Astrocyte of the spinal cord (primary cell): Measurements from ENCODE around the gene ANKRD10.

Experiments used
- DNase-seq: peaks from one replicate; pipeline ENCODE4 v3.0.0; 2011; ENCODE audit warnings: low read depth, low spot score
- H3K4me3 ChIP-seq: 2 replicates; pipeline ENCODE4 v1.5.1; 2011; ENCODE audit warnings: low read depth, mild to moderate bottlenecking, low read length, moderate library complexity
- CTCF ChIP-seq: IDR thresholded peaks from 2 replicates; pipeline ENCODE4 v1.5.1; 2012; ENCODE audit warnings: low read depth, mild to moderate bottlenecking, low read length, inconsistent platforms
- in situ Hi-C: cut with HindIII; loops from 2 replicates; pipeline ENCODE4 v1.10.0; 2017; ENCODE audit warnings: low sequenced_read_pairs

The ANKRD10 gene

DNA sequence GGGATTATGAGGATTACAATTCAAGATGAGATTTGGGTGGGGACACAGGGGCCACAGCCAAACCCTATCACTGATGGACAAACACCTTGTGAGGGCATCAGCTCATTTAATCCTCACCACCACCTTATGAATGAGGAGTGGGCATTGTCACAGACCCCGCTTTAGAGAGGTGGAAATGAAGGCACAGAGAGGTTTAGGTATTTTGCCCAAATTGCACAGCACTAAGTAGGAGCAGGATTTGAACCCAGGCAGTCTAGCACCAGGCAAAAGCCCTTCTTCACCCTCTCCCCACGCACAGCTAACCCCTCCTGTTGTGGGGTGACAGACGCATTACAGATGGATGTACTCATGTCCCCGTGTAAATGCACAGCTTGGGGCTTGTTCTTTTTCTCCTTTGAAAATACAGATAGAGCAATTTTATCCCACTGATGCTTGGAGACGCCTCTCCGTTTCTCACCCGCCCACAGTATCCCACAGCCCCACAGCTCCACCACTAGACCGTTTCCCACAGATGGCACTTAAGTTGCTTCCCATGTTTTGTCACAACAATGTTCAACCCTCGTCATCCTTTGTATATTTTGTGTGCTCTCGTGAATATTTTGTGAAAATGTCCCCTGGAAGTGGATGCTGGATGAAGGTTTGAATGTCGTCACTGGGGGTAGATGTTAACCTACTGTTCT lies 48.2 kb downstream of the ANKRD10 start:
- no peak overlapping the region for H3K4me3 ChIP-seq
- DNase-seq, result no peak
- no peak for TF ChIP-seq CTCF
- in situ Hi-C loops, result no loop called here

DNA sequence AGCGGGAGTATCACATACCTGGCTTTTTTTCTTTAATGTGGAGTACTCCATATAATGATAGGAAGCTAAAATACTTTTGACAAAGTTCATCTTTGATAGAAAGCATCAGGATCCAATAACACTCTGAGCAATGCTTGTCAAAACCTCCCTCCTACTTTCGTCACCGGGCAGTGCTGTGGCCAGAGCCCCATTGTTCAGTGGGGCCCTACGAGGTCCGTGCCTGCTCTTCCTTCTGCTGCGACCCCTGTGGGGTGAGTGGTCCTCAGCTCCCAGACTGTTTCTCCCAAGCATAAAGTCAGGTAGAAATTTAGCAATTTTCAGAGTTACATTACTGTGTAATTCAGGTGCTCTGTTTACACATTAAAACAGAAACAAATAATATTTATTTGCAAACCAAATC lies 51.2 kb downstream of the ANKRD10 start:
- DNase-seq, result no peak
- in situ Hi-C loops, result no loop called here
- no peak for TF ChIP-seq CTCF
- H3K4me3 ChIP-seq, result no peak overlapping the region

DNA sequence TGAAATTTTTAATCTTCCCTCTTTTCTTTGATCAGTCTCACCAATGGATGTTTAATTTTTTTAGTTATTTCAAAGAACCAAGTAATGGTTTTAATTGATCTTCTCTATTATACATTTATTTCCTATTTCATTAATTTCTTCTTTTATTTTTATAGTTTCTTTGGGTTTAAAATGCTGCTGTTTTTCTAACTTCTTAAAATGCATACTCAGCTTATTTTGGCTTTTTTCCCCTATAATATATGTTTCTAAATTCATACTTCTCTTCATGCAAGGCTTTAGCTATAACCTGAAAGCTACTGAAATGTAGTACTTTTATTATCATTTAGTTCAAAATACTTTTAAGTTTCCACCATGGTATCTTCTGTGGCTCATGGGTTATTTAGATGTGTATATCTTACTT lies 53.9 kb downstream of the ANKRD10 start:
- TF ChIP-seq CTCF, result no peak
- H3K4me3 ChIP-seq, result no peak overlapping the region
- in situ Hi-C loops, result no loop called here
- no peak for DNase-seq

- DNase-seq, result no peak
- no peak overlapping the region for H3K4me3 ChIP-seq
- no peak for TF ChIP-seq CTCF
- in situ Hi-C loops, result no loop called here
Measured at GRCh38 chr13:110856942-110857835, 57.7 kb downstream of the ANKRD10 start.

- no peak overlapping the region for H3K4me3 ChIP-seq
- in situ Hi-C loops, result no loop called here
- TF ChIP-seq CTCF, result no peak
- DNase-seq, result no peak
Measured at GRCh38 chr13:110855363-110855762, 59.5 kb downstream of the ANKRD10 start.

DNA sequence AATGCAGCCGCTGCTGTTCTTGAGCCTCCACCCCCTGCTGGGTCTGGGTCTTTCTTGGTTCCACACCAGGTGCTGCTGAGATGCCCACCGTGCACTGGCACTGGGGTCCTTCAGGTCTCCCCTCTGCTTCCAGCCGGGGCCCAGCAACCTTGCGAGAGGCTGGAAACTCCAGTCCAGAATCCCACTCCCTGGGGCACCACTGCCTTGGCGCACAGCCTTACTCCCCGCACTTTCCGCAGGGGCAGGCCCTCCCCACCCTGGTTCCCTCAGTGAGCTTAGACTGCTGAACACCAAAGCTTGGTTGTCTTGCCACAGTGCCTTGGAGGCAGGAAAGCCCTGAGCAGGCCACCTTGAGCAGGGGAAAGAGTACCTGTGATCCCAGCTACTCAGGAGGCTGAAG lies 60.0 kb downstream of the ANKRD10 start:
- no peak for TF ChIP-seq CTCF
- DNase-seq, result no peak
- in situ Hi-C loops, result no loop called here
- no peak overlapping the region for H3K4me3 ChIP-seq
